GM11168 (cell line): ENCODE measurements around the gene FARP1.

Experiments used
- in situ Hi-C: fragments of 300-500 bp; cut with MboI; formaldehyde crosslinking; loops from one replicate; pipeline ENCODE4 v1.12.0; 2022; ENCODE audit warnings: low sequenced_read_pairs; ENCODE audit not compliant: unreplicated experiment

The FARP1 gene, protein sequence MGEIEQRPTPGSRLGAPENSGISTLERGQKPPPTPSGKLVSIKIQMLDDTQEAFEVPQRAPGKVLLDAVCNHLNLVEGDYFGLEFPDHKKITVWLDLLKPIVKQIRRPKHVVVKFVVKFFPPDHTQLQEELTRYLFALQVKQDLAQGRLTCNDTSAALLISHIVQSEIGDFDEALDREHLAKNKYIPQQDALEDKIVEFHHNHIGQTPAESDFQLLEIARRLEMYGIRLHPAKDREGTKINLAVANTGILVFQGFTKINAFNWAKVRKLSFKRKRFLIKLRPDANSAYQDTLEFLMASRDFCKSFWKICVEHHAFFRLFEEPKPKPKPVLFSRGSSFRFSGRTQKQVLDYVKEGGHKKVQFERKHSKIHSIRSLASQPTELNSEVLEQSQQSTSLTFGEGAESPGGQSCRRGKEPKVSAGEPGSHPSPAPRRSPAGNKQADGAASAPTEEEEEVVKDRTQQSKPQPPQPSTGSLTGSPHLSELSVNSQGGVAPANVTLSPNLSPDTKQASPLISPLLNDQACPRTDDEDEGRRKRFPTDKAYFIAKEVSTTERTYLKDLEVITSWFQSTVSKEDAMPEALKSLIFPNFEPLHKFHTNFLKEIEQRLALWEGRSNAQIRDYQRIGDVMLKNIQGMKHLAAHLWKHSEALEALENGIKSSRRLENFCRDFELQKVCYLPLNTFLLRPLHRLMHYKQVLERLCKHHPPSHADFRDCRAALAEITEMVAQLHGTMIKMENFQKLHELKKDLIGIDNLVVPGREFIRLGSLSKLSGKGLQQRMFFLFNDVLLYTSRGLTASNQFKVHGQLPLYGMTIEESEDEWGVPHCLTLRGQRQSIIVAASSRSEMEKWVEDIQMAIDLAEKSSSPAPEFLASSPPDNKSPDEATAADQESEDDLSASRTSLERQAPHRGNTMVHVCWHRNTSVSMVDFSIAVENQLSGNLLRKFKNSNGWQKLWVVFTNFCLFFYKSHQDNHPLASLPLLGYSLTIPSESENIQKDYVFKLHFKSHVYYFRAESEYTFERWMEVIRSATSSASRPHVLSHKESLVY

DNA sequence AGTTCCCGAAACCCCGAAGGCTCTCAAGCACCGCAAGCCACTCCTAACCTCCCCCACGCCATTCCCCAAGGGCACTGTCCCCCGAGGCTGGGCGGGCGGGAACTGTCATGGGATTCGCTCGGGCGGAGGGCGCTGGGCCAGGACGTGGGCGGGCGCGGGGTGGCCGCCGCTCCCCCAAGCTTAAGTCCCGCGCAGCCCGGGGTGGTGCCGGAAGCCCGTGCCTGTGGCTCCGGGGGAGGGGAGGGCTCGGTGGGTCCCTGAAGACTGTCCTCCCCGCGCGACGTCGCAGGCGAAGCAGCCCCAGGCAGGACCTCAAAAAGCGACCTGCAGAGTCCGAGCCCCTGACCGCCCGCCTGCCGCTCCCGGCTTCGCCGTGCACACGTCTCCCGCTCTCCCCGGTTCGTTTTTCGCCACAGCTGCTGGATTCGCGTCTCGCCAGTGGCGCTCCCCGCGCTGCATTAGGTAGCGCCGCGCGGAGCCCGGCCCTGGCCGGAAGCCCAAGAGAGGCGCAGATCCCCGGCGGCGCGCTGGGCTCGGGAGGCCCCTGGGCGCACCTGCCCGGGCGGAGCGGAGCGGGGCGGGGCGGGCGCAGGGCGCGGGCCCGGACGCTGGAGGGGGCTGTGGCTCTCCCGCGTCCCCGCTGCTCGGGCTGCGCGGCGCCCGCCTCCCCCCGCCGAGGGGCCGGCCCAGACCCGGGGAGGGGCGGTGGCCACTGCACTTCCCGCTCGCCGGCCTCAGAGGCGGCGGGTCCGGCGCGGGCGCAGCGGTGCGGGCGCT lies at the start of gene FARP1:
Gene FARP1 (plus strand): TSS at position 715 of the 777 bp plus-strand sequence. CDS start 70,149 bp downstream, outside the sequence.
- in situ Hi-C loops = no loop called here

DNA sequence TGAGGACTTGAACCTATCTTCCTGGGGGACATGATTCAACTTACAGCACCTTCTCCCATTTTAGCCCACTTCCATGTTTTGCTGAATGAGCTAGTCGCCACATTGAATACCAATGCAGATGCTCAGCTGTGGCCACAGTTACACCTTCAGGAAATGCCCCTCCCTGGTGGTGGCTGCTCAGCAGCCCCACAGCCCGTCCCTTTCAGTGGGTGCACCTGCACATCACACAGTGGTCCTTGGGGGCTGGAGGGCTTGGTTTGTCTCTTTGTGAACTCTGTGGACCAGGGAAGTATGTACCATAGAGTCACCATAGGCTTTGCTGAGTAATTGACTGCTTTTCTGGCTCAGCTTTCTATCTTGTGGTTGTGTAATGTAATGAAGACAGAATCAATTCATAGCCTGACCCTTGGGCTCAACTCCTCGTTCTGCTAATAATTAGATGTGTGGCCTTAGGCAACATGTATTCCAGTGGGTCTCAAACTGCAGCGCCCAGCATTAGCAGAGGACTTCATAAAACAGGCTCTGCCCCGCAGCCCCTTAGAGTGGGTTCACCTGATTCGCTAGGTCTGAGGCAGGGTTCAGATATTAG lies 48.1 kb upstream of the FARP1 start:
- in situ Hi-C loops = no loop called here

DNA sequence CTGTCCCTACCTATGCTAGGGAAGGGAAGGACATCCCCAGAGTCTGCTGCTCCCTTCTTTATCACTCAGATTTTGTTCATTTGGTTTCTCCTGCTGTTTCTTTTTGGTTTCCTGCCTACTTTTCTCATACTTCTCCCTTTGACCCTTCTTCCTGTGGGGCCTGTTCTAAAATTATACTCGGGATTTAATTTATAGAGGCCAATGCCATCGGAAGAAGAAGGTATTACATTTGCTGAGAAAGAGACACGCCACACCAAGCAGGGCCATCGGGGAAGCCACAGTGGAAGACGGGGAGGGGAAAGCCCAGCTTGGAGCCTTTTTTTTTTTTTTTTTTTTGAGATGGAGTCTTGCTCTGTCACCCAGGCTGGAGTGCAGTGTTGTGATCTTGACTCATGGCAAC lies 46.8 kb upstream of the FARP1 start:
- in situ Hi-C loops = no loop called here

DNA sequence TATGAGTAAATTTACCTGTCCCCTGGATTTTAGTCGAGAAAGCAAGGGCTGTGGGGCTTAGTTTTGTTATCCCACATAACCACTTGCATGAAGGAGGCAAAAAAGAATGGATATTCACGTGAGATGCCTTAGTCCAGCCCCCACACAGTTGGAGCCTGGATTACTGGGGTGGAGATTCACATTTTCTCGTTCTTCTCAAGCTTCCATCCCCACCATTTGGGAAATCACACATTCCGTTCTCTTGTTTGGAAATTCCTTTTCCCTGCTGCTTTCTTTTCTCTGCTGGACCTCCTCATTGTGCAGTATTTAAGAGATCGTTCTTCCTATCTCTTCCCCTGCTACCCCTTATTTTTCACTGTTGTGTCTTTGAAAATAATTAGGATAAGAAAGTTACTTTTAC lies 45.1 kb upstream of the FARP1 start:
- in situ Hi-C loops = no loop called here

DNA sequence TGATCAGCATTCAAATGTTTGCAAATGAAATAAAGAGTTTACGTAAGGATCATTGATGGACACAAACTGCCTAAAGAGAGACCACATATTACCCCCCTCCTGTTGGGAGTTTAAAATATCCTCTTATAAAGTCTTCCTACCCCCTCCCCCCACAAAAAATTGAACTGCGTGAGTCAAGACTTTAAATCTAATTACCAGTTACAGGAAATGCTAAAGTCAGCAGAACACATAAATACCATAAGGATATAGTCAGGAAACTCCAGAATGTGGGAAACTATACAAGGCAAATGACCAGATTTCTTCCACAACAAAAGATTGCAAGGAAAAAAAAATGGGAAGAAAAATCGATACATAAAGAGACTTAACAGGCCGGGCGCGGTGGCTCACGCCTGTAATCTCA lies 44.4 kb upstream of the FARP1 start:
- in situ Hi-C loops = no loop called here

DNA sequence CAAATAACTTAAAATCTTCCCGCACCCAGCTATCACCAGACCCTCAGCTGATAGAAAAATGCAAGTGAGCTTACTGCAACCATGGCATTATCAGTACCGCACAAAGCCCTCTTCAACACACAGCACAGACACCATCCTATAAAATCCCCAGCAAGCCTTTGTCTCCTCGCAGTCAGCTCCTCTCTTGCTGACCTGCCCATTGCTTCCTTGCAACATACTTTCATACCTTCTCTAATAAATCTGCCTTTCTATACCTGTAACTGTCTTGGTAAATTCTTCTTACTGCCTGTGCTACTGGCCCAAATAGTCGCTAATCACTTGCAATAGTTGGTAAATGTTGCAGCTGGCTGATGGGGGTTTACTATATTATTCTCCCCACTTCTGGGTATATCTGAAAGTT lies 43.3 kb upstream of the FARP1 start:
- in situ Hi-C loops = no loop called here

DNA sequence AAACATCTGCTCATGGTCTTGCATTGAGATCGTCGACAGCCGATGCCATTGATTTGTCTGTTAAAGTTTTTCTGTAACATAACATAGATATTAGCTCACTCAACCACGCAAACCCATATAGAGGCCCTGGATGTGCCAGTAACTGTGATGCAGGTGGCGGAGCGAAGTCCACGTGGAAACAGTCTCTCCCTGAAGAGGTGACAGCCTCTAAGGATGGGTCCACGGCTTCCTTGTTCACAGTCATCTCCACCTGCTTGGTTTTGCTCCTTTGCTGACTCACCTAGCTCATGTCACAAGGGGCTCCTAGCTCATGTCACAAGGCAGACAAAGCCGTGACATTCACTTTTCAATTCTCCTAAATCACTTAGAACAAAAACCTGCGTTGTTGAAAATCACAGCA lies 42.4 kb upstream of the FARP1 start:
- in situ Hi-C loops = no loop called here

DNA sequence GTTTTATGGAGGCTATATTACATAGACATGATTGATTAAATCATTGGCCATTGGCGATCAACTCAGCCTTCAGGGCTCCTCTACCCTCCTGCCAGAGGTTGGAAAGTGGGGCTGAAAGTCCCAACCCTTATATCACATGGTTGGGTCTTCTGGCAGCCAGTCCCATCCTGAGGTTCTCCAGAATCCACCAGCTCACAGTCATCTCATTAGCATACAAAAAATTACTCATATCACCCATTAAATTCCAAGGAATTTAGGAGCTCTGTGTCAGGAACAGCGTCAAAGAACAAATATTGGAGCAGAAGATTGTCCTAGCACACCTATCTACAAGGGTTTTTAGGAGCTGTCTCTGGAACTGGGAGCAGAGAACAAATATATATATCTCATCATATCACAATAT lies 39.4 kb upstream of the FARP1 start:
- in situ Hi-C loops = no loop called here

DNA sequence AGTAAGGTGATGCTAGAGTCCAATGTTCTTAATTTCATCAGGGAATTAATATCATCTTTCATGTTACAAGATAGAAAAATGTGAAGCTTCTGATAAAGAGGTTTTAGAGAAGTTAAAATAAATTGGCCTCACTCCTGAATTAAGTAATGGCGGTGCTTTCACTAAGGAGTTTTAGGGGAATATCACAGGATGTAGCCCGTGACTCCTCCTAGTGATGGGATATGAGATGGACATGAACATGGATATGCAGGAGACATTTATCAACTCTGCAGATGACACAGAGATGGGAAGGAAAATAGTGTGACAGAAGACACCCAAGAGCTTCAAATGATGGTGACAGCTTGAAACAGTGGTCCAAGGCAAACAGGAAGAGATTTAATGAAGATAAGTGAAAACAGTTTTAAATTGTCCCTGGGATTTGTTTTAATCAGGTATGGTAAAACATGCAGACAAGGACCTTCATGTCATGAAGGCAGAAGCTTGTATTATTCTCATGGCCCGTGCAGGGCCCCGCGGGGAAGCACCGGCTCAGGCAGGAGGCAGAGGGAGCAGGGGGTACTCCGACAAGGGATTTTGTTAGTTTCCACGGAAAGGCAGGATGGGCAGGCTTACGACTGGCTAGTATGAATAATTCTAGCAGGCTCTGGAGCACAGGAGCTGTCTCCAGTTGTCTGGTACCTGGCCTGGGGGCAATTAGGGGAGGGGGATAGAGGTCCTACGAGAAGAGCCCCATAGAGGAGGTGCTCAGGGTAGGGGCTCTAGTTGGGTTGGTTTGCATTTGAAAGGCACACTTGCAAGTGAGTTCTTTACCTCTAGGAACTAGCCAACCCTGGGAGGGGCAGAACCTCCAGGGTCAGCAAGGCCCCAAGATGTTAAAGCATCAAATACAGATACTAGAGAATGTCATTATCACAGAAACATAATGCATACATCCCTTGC lies 38.7 kb upstream of the FARP1 start:
- in situ Hi-C loops = no loop called here

DNA sequence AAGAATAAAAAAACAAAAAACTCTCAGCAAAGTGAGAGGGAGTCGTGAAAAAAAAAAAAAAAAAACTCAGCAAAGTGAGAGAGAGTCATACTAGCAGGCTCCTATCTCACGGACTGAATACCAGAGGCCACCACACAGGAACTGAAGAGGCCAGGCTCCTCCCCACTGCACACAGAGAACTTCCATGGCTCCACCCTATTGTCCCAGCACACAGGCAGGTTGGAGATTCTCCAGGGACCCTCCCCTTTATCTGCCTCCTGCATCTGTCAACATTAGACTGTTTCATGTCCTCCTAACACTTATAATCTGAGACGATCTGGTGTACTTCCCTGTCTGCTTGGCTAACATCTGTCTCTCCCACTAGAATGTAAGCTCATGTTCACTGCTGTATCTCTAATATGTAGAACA lies 37.0 kb upstream of the FARP1 start:
- in situ Hi-C loops = no loop called here

DNA sequence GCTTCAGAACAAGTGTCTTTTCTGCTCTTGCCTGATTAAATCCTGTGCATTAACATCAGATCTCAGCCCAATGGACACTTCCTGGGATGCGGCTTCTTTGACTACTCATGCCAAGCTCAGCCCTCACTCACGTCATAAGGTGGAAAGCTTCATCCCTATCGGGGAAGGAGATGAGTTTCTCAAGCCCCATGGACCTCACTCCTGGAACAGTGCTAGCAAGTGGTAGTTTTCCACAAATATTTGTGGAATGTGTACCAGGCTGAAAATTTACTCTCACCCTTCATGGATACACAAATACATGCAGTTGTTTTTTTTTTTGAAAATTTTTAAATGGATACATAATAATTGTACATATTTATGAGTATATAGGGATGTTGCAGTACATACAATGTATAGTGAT lies 34.6 kb upstream of the FARP1 start:
- in situ Hi-C loops = no loop called here

DNA sequence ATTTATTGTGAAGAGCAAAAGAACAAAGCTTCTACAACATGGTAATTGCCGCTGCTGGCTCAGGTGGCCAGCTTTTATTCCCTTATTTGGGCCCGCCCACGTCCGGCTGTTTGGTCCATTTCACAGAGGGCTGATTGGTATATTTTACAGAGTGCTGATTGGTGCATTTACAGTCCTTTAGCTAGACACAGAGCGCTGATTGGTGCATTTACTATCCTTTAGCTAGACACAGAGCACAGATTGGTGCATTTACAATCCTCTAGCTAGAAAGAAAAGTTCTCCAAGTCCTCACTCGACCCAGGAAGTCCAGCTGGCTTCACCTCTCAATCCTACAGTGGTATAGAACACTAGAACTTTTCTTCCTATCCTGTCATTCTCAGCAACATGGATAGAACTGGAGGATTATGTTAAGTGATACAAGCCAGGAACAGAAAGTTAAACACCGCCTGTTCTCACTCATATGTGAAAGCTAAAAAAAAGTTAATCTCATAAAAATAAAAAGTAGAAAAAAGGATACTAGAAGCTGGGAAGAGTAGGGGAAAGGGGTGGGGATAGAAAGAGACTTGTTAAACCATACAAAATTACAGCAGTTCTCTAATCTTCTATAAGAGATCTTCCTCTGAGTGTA lies 33.6 kb upstream of the FARP1 start:
- in situ Hi-C loops = no loop called here

DNA sequence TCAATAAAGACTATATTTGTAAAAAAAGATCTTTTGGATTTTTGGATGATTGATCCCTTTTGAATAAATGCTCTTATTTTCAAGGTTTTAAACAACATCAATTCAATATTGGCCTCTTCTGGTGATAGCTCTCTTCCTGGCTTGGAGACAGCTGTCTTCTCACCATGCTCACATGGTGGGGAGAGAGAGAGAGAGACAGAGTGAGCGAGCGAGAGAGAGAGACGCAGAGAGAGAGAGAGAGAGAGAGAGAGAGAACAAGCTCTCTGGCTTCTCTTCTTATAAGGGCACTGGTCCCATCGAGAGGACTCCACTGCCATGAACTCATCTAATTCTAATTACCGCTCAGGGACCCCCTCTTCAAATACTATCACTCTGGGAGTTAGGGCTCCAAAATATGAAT lies 32.1 kb upstream of the FARP1 start:
- in situ Hi-C loops = no loop called here

DNA sequence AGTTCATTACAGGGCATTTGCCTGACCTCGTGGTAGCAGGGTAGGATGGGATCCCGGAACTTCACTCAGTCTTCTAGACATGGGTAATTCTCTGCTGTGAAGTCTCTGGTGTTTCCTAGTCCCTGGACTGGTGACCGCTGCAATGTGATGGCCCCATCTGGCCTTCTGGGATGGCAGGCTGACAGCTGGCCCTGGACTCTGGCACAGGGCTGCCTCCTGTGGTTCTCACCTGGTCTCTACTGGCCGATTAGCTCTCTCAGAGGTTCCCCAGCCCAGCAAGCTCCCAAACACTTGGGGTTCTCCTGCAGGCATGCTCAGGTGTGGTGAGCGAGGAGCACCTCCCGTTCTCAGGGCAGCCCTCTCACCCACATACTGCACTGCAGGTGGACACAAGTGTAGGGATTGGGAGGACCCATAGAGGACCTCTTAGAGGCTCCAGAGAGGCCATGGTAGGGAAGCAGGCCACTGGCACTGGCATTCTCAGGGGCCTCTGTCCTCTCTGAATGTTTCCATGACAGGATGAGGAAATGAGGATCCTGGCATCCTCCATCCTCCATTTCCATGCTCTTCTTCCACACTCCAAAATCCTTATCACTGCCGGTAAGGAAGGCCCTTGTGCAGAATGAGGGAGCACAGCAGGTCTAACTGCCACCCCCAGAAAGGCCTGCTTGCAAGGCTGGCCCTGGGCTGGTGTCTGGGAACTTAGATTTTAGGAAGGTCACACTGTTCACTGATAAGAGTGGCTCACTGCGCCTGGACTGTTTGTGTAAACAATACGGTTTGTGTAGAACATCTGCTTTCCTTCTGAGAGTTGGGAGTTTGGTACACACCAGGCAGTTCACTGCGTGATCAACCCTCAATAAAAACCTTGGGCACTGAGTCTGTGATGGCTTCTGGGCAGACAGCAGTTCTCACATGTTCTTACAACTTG lies 31.5 kb upstream of the FARP1 start:
- in situ Hi-C loops = no loop called here

DNA sequence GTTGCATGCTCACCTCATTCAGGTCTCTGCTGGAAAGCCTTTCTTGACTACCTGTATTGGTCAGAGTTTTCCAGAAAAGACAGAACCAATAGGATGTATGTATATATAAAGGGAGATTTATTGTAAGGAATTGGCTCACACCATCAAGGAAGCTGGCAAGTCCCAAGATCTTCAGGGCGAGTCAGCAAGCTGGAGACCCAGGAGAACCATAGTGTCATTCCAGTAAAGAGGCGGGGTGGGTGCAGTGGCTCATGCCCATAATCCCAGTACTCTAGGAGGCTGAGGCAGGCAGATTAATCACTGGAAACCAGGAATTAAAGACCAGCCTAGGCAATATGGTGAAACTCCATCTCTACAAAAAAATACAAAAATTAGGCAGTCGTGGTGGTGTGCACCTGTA lies 30.4 kb upstream of the FARP1 start:
- in situ Hi-C loops = no loop called here

DNA sequence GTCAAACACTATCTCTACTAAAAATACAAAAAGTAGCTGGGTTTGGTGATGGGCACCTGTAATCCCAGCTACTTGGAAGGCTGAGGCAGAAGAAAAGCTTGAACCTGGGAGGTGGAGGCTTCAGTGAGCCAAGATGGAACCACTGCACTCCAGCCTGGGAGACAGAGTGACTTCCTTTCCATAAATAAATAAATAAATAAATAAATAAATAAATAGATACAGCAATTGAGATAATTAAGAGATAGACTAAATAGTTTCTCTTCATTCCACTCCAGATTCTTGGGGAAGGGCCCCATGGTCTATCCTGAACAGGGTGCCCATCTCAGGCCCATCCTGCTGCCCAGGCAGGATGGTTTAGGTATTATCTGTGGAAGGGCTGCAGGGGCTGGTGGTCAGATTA lies 24.0 kb upstream of the FARP1 start:
- in situ Hi-C loops = no loop called here

DNA sequence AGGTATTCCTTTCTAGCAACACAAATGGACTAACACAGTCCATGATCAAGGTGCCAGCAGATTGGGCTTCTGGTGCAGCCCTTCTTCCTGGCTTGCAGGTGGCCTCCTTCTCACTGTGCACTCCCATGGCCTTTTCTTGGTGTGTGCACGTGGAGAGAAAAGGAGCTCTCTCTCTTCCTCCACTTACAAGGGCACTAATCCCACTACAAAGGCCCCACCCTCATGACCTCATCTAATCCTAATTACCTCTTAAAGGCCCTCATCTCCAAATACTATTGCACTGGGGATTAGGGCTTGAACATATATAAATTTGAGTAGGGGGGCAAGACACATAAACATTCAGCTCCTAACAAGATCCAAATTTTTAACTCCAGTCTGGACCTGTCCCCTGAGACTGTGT lies 19.7 kb upstream of the FARP1 start:
- in situ Hi-C loops = no loop called here
